Measurements from ENCODE around the gene EHMT1.
A peak's percentile ranks its signal among the peaks of the same experiment; 100 is the strongest.
"Not testable (repeated sequence)": the region's sequence is repeated elsewhere in the genome, so short reads cannot be mapped to it uniquely, and the experiment has no call there.

EHMT1 gene

DNA sequence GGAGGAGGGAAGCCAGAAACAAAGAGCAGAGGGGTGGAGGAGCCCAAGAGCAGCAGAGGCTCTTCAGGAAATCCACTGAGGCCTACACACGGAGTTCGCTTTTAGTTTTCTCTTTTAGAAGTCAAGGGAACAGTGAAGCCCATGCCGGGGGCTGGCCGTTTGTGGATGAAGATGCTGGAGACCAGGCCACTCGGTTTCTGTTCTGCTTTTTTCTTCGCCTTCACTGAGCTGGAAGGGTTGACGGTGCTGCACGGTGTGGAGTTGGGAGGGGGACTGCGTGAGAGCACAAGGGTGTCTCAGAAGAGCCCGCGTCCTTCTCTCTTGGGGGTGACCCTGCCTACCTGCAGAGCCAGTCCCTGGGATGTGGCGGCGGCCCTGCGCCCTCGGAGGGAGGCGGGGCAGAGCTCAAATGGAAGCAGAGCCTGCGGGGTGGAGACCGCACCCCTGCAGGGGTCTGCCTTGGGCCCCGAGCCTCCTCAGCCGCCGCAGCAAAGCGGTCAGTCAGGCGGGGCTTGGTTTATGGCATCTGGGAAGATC, 190.3 kb downstream of the EHMT1 start:
- Mint-ChIP-seq H3K36me3 (peaks cover 25% of the 10 kb centered on the region), H3K4me1 (peaks cover 21% of the 10 kb centered on the region), H3K9me3 (no peaks in the 10 kb centered on the region), H3K4me3 (no peak overlapping the region), H3K27ac (peak overlapping the region; percentile 78)
- ATAC-seq: no peak
- DNase-seq (ENCODE audit: low spot score in 2 of 2): no peak

- ATAC-seq; H3K27ac Mint-ChIP-seq; DNase-seq (ENCODE audit: low spot score in 2 of 2); H3K9me3 Mint-ChIP-seq; H3K4me3 Mint-ChIP-seq: not testable (repeated sequence)
- Mint-ChIP-seq H3K36me3 (peaks cover 27% of the 10 kb centered on the region), H3K4me1 (peaks cover 21% of the 10 kb centered on the region)
Observed at GRCh38 chr9:137809726-137810450, 191.1 kb downstream of the EHMT1 start.

DNA sequence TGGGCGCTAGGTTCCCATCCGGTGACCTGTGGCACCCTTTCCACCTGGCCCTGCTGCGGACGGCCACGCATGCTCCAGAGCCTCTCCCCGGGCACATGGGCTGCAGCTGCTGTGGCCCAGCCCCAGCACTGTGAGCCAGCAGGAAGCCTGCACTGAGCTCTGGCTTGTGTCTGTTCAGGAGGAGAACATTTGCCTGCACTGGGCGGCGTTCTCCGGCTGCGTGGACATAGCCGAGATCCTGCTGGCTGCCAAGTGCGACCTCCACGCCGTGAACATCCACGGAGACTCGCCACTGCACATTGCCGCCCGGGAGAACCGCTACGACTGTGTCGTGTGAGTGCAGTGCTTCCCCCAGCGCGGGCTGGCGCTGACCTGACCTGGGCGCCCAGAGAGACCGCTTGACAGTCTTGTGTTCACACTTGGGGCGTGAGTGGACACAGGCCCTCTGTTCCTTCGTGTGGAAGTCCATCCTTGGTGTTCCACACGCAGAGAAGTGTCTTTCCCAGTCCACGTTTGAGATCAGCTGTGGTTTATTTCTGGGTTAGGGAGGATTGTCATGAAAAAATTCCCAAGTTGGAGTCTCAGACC, 192.6 kb downstream of the EHMT1 start:
- DNase-seq (ENCODE audit: low spot score in 2 of 2): no peak
- no peak overlapping the region for H3K4me3 Mint-ChIP-seq

DNA sequence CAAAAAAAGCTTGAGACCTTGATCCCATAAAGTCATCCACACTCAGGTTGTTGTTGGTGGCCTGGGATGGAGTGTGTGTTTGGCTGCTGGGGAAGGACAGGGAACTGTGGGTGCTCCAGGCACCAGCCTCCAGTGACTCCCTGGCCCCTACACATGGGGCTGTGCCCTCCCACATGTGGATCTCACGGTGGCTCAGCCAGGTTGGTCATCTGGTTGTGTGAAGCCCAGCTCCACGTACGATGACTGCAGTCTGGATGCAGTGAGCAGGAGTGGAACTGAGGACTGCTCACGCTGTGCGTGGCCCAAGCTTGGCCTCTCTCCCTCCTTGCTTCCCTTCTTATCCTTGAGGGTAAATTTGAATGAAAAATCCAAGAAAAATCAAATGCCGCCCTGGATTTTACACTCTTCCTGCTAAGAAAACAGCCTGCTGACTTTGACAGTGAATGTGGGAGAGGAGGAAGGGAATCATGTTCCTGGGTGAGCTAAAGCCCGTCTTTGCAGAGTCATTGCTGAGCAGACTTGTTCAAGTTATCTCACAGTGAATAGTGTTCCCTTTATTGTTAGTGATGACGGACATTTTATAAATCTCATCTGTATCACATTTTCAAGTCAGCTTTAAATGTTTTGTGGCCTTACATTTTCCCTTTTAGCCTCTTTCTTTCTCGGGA, 193.7 kb downstream of the EHMT1 start:
- Mint-ChIP-seq H3K9me3 (no peaks in the 10 kb centered on the region), H3K4me1 (peaks cover 8% of the 10 kb centered on the region), H3K4me3 (no peak overlapping the region), H3K36me3 (peaks cover 40% of the 10 kb centered on the region), H3K27ac (no peak overlapping the region)
- DNase-seq (ENCODE audit: low spot score in 2 of 2) (no peak), ATAC-seq (no peak)

More for the DNA sequence above, 192.6 kb downstream of the EHMT1 start:
- Mint-ChIP-seq H3K36me3 (peaks cover 36% of the 10 kb centered on the region), H3K4me1 (peaks cover 19% of the 10 kb centered on the region), H3K9me3 (no peaks in the 10 kb centered on the region), H3K27ac (no peak overlapping the region)
- ATAC-seq: no peak

DNA sequence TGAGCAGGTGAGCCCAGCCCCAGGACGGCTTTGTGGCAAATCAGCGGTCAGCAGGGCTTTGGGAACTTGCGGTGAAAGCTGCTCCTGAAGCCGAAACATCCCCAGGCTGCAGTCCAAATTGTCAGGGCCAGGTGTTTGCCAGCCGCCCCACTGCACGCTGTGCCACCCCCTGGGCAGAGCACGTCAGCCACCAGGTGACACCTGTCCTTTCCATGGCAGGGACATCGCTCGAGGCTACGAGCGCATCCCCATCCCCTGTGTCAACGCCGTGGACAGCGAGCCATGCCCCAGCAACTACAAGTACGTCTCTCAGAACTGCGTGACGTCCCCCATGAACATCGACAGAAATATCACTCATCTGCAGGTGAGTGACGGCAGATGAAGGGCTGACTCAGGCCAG, 194.4 kb downstream of the EHMT1 start:
- peaks cover 47% of the 10 kb centered on the region for H3K36me3 Mint-ChIP-seq
- no peak overlapping the region for H3K27ac Mint-ChIP-seq
- H3K4me1 Mint-ChIP-seq: peaks cover under 1% of the 10 kb centered on the region
- DNase-seq (ENCODE audit: low spot score in 2 of 2) (no peak), ATAC-seq (no peak)
- H3K9me3 Mint-ChIP-seq: no peaks in the 10 kb centered on the region
- H3K4me3 Mint-ChIP-seq: no peak overlapping the region

DNA sequence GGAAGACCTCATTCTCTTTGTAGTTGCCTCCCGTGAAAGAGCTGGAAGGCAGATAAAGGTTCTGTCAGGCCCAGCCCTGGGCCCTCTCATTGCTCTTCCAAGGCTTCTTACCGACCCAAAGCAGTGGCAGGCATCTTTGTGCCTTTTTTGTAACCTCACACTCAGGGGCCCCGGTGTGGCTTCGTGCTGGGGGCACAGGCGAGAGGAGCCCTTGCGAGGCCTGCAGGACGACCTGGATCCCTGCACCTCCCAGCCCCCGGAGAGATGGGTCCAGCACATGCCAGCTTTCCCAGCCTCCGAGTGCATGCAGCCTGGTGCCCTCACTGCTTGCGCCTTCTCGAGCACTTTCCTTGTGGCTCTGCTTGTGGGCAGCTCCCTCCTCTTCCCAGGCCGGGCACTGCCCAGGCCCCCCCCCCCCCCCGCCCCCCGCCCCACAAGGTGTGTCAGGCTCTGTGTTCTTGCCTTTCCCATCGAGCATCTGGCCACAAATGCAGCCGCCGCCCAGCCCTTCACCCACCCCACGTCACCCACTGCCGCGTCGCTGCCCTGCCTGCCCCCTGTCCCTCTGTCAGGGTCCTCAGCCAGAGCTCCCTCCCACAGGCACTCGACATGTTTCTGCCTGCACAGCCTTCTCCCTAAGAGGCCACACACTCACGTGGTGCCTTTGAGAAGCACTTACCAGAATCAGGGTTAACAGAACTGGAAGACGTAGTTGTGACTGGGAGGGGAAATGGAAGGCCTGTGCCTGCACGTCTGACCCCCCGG, 195.0 kb downstream of the EHMT1 start:
- Mint-ChIP-seq H3K4me1 (no peaks in the 10 kb centered on the region), H3K9me3 (no peaks in the 10 kb centered on the region), H3K4me3 (no peak overlapping the region), H3K36me3 (peaks cover 50% of the 10 kb centered on the region), H3K27ac (peak overlapping the region; percentile 89)
- no peak for DNase-seq (ENCODE audit: low spot score in 2 of 2)
- ATAC-seq: no peak

- H3K36me3 Mint-ChIP-seq: peaks cover 50% of the 10 kb centered on the region
Observed at GRCh38 chr9:137814436-137814835, 195.6 kb downstream of the EHMT1 start.

GRCh38 chr9:137814841-137815240, 196.0 kb downstream of the EHMT1 start:
- Mint-ChIP-seq H3K27ac (peak overlapping the region; percentile 89), H3K9me3 (no peaks in the 10 kb centered on the region), H3K4me3 (no peak overlapping the region), H3K36me3 (peaks cover 51% of the 10 kb centered on the region), H3K4me1 (no peaks in the 10 kb centered on the region)
- no peak for DNase-seq (ENCODE audit: low spot score in 2 of 2)
- no peak for ATAC-seq

More at GRCh38 chr9:137814436-137814835, 195.6 kb downstream of the EHMT1 start:
- no peaks in the 10 kb centered on the region for H3K9me3 Mint-ChIP-seq
- ATAC-seq: no peak
- no peaks in the 10 kb centered on the region for H3K4me1 Mint-ChIP-seq
- peak overlapping the region; percentile 89 for H3K27ac Mint-ChIP-seq
- no peak overlapping the region for H3K4me3 Mint-ChIP-seq
- DNase-seq (ENCODE audit: low spot score in 2 of 2): no peak

DNA sequence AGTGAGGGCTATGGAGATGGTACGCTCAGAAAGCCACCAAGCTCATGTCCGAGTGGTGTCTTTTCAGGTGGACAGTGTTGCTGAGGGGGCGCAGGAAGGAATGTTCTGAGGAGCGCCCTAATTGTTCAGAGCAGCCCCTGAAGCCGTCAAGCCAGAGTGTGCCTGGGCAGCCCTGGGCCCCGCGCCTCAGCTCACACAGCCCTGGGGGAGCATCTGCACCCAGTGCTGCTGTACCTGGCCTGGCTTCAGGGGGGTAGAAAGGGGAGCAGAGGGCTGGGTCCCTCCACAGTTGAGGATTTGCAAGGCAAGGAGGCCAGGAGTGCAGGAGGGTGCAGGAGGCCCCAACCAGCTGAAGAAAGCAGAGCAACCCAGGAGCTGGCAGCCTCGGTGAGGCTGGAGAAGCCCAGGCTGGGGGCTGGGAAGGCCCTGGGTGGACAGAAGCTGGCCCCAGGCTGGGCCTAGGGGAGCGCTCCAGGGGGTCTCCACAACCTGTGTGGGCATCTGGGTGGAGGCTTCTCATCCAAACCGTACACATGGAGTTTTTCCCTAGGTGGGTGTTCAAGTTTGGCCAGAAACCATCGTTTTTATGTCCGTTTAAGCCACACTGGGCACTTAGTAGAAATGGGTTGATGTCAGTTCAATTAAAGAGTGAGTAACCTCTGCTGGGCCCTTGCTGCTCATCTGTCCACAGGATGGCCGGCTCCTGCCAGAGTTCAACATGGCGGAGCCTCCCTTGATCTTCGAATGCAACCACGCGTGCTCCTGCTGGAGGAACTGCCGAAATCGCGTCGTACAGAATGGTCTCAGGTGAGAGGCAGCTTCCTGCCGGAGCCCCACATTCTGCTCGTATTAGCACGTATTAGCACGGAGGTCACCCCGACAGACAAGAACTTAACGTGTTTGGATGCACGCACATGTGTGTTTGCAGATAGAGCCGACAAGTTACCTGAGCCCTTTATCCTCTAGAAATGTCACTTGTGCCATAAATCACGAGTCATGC, 196.8 kb downstream of the EHMT1 start:
- Mint-ChIP-seq H3K4me1 (peaks cover 6% of the 10 kb centered on the region), H3K9me3 (no peaks in the 10 kb centered on the region), H3K27ac (peak overlapping the region; percentile 89), H3K36me3 (peaks cover 58% of the 10 kb centered on the region), H3K4me3 (no peak overlapping the region)
- DNase-seq (ENCODE audit: low spot score in 2 of 2) (no peak), ATAC-seq (no peak)

- Mint-ChIP-seq H3K4me3 (no peak overlapping the region), H3K27ac (no peak overlapping the region), H3K36me3 (peaks cover 64% of the 10 kb centered on the region), H3K4me1 (peaks cover 7% of the 10 kb centered on the region), H3K9me3 (no peaks in the 10 kb centered on the region)
- peak; percentile 8 for ATAC-seq
- DNase-seq (ENCODE audit: low spot score in 2 of 2): no peak
Observed at GRCh38 chr9:137816531-137817235, 197.9 kb downstream of the EHMT1 start.

DNA sequence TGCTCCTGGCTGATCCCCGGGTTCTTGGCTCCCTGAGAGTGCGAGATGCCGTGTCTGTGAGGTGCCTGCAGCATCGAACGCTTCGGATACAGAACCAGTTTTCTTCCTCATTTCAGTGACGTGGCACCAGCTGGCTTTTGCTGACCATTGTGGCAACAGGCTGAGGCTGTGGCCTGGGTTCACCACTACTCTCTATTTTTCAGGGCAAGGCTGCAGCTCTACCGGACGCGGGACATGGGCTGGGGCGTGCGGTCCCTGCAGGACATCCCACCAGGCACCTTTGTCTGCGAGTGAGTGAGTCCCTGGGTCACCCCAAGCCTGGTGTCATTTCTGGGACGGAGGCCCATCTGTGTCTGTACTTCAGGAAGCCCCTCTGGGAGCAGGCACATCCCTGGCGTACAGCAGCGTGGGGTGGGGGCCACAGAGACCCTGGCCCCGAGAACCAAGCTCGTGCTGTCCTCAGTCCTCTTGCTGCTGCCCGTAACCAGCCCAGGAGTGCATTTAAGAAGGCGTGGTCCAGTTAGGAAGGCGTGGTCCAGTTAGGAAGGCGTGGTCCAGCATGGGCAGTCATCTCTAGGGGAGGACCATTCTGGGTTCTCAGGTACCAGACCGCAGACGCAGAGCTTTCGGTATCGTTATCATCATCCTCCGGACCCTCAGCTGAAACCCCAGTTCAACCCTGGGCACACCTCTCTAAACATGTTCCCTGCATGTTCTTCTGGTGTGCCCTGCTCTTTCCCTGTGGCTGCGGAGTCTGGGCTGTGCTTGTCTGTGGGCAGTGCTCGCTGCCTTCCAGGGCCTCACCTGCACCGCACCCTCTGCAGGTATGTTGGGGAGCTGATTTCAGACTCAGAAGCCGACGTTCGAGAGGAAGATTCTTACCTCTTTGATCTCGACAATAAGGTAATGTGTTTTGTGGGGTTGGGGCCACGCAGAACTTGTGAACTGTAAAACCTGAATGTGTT, 198.7 kb downstream of the EHMT1 start:
- H3K4me1 Mint-ChIP-seq: peaks cover 7% of the 10 kb centered on the region
- H3K9me3 Mint-ChIP-seq: no peaks in the 10 kb centered on the region
- ATAC-seq (no peak), DNase-seq (ENCODE audit: low spot score in 2 of 2) (no peak)
- peaks cover 72% of the 10 kb centered on the region for H3K36me3 Mint-ChIP-seq
- no peak overlapping the region for H3K4me3 Mint-ChIP-seq
- peak overlapping the region; percentile 65 for H3K27ac Mint-ChIP-seq

DNA sequence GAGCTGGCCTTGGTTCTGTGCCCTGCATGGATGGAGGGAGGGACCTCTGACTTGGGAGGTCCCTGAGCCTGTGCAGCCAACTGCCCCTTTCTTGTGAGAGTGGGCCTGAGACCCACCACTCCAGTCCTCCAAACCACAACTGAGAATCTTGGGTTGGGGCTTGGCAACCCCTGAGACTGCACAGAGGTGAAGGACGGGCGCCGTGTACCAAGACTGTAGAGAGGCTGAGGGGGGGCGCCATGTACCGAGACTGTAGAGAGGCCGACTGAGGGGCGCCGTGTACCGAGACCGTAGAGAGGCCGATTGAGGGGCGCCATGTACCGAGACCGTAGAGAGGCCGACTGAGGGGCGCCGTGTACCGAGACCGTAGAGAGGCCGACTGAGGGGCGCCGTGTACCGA, 199.5 kb downstream of the EHMT1 start:
- peaks cover 74% of the 10 kb centered on the region for H3K36me3 Mint-ChIP-seq

More for the DNA sequence above, 199.5 kb downstream of the EHMT1 start:
- Mint-ChIP-seq H3K27ac (peak overlapping the region; percentile 65), H3K9me3 (no peaks in the 10 kb centered on the region), H3K4me3 (no peak overlapping the region), H3K4me1 (peaks cover 7% of the 10 kb centered on the region)
- ATAC-seq (no peak), DNase-seq (ENCODE audit: low spot score in 2 of 2) (no peak)
